Measurements from ENCODE around the gene PEAK1. TPM values are rescaled to one million over a fixed set of nuclear protein-coding genes. Genes with fewer than 3 reads are reported as not detected.

Gene PEAK1
- total RNA-seq, 1 experiment from 2014 or later, result 21.2 TPM

DNA sequence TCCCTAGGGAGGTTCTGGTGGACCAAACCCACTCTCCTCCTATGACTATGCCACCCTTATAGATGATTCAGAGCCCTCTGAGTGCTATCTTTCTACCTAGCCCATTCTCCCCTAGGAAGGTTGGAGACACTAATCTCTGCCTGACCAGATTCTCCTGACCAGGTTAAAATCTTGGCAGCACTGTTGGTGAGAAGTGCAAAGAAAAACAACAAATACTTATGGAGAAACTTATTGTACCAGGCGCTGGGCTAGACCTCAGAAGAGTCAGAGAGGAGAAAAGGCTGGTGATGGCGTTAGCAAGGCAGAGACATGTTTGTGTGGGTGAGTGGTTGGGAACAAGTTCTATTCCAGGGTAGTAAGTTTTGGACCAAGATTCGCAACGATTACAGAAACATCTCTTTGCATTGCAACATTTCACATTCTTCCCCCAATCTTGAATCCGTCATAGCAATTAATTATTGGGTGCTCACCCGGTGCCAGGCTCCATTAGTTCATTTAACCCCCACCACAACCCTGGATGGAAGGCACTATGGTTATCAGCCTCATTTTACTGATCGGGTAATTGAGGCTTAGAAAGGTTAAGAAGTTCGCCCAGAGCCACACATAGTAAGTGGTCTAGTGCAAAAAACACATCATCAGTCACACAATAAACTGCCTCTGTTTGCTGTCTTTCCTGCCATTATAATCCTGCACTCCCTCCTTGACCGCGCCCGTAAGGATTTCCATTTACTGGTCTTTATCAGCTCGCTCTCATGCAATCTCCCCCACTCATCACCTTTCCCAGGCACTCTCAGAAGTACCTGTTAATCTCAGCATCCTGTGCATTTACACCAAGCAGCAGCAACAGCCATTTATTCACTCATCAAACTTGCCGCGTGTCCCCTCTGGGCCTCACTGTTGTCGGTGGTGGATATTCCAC is 348.3 kb downstream of the PEAK1 start:
- H2BK5ac ChIP-seq (ENCODE audit: insufficient read length, low read length), result no peak overlapping the region
- Mint-ChIP-seq H3K9me3 (no peaks in the 10 kb centered on the region), H3K4me3 (peak overlapping the region; percentile 74 to 81), H3K27me3 (ENCODE audit: low read depth) (peaks cover 3% of the 10 kb centered on the region), H3K4me1 (peaks cover 14 to 21% of the 10 kb centered on the region in 2 experiments), H3K36me3 (ENCODE audit: insufficient read depth in 1 of 3, low read depth in 3 of 3) (peaks cover 2 to 8% (median 4%) of the 10 kb centered on the region in 3 experiments; a peak in 5 of 7 replicates), H3K27ac (peak overlapping the region in 1 of 3 experiments; percentile 70; a peak in 1 of 7 replicates)
- peaks cover 6% of the 10 kb centered on the region for H3K23me2 ChIP-seq (ENCODE audit: insufficient read length, low read depth, low read length, poor library complexity, severe bottlenecking)
- H3K14ac ChIP-seq (ENCODE audit: insufficient read depth, low read length), result no peak overlapping the region
- H2BK12ac ChIP-seq (ENCODE audit: insufficient read length, low read depth, low read length), result no peak overlapping the region
- H3K79me1 ChIP-seq (ENCODE audit: insufficient read depth, low read depth, low read length, poor library complexity, severe bottlenecking), result no peaks in the 10 kb centered on the region
- H3K4me2 ChIP-seq (ENCODE audit: insufficient read depth, insufficient read length, low read length), result peak overlapping the region; percentile 20
- H2BK15ac ChIP-seq (ENCODE audit: low read depth, low read length), result no peak overlapping the region
- no peak overlapping the region for H2BK120ac ChIP-seq (ENCODE audit: low read depth, low read length, poor library complexity, severe bottlenecking)
- no peak overlapping the region for H4K8ac ChIP-seq (replicated peaks; ENCODE audit: insufficient read length, low read depth, low read length)
- H3K4ac ChIP-seq (ENCODE audit: low read depth, low read length), result no peak overlapping the region
- no peaks in the 10 kb centered on the region for H4K20me1 ChIP-seq (ENCODE audit: control insufficient read depth, insufficient read depth, insufficient read length)
- H2BK20ac ChIP-seq (ENCODE audit: low read depth, low read length, poor library complexity, severe bottlenecking), result no peak overlapping the region
- H3K23ac ChIP-seq (ENCODE audit: insufficient read length, low read depth, low read length), result no peak overlapping the region
- no peak overlapping the region for H2AK5ac ChIP-seq (ENCODE audit: insufficient read length, low read length)
- peak overlapping the region; percentile 86 for H2AFZ ChIP-seq (ENCODE audit: low read length)
- DNase-seq, result no peak
- no peak overlapping the region for H3K27ac ChIP-seq (ENCODE audit: insufficient read length, low read depth, low read length)
- H3K79me2 ChIP-seq (ENCODE audit: insufficient read depth, low read length), result peaks cover 10% of the 10 kb centered on the region; the same call in 1 of the 2 replicates
- no peaks in the 10 kb centered on the region for H3K9me3 ChIP-seq (ENCODE audit: control insufficient read depth, low read depth, low read length)
- no peak overlapping the region for H3K18ac ChIP-seq (ENCODE audit: insufficient read length, low read depth, low read length)
- H3K4me1 ChIP-seq (ENCODE audit: insufficient read depth, low read length), result peaks cover 3% of the 10 kb centered on the region
- TF ChIP-seq CTCF (conservative IDR thresholded peaks at IDR 0.05), result no peak
- H3K27me3 ChIP-seq (ENCODE audit: insufficient read depth, low read length), result no peaks in the 10 kb centered on the region
- H3K56ac ChIP-seq (ENCODE audit: insufficient read length, low read depth, low read length), result no peak overlapping the region
- WGBS (ENCODE audit: extremely low coverage, insufficient read length, low lambda C conversion rate), result no CpG with 5 or more reads among the region's 15 CpGs
- H3T11ph ChIP-seq (ENCODE audit: low read length), result no peak overlapping the region
- H3K9ac ChIP-seq (ENCODE audit: extremely low read depth, insufficient read length, low read length), result no peak overlapping the region
- no peak overlapping the region for H4K5ac ChIP-seq (ENCODE audit: insufficient read length, low read depth, low read length)
- no peak overlapping the region for H4K91ac ChIP-seq (ENCODE audit: insufficient read length, low read depth, low read length)

Measured in H9 (cell line).